Ishikawa (cell line): ENCODE results near the gene LCNL1.

Experiments used
- CEBPB ChIP-seq: IDR thresholded peaks from 2 replicates; pipeline ENCODE4 v1.6.1; 2012
- CREB1 ChIP-seq: IDR thresholded peaks from 2 replicates; pipeline ENCODE4 v1.6.1; 2012; ENCODE audit warnings: low read depth
- EGR1 ChIP-seq: IDR thresholded peaks from 2 replicates; pipeline ENCODE4 v1.6.1; 2012
- EP300 ChIP-seq: IDR thresholded peaks from 2 replicates; pipeline ENCODE4 v1.6.1; 2012; ENCODE audit warnings: borderline replicate concordance
- FOXM1 ChIP-seq: IDR thresholded peaks from 2 replicates; pipeline ENCODE4 v1.6.1; 2012; ENCODE audit warnings: low read depth, borderline replicate concordance
- RAD21 ChIP-seq: IDR thresholded peaks from 2 replicates; pipeline ENCODE4 v1.6.1; 2012; ENCODE audit warnings: low read depth
- TAF1 ChIP-seq: IDR thresholded peaks from 2 replicates; pipeline ENCODE4 v1.6.1; 2012; ENCODE audit warnings: low read depth, mild to moderate bottlenecking
- TCF12 ChIP-seq: IDR thresholded peaks from 2 replicates; pipeline ENCODE4 v1.6.1; 2012; ENCODE audit warnings: low read depth
- TEAD4 ChIP-seq: IDR thresholded peaks from 2 replicates; pipeline ENCODE4 v1.6.1; 2012
- YY1 ChIP-seq: IDR thresholded peaks from 2 replicates; pipeline ENCODE4 v1.6.1; 2012; ENCODE audit warnings: low read depth
- ZBTB7A ChIP-seq: IDR thresholded peaks from 2 replicates; pipeline ENCODE4 v1.6.1; 2012; ENCODE audit warnings: low read depth
- TF ChIP-seq, protein P1 (sequence below): IDR thresholded peaks from 2 replicates; pipeline ENCODE4 v1.6.1; 2012
- TF ChIP-seq, protein P2 (sequence below): IDR thresholded peaks from 2 replicates; pipeline ENCODE4 v1.6.1; 2012
- TF ChIP-seq, protein P3 (sequence below): IDR thresholded peaks from 2 replicates; pipeline ENCODE4 v1.6.1; 2012; ENCODE audit warnings: low read depth, mild to moderate bottlenecking

- no peak for TF ChIP-seq TAF1
- TF ChIP-seq EGR1 = no peak
- TF ChIP-seq, protein P1, sequence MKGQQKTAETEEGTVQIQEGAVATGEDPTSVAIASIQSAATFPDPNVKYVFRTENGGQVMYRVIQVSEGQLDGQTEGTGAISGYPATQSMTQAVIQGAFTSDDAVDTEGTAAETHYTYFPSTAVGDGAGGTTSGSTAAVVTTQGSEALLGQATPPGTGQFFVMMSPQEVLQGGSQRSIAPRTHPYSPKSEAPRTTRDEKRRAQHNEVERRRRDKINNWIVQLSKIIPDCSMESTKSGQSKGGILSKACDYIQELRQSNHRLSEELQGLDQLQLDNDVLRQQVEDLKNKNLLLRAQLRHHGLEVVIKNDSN = no peak
- TF ChIP-seq, protein P2, sequence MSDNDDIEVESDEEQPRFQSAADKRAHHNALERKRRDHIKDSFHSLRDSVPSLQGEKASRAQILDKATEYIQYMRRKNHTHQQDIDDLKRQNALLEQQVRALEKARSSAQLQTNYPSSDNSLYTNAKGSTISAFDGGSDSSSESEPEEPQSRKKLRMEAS = no peak
- no peak for TF ChIP-seq TEAD4
- TF ChIP-seq CEBPB = no peak
- no peak for TF ChIP-seq FOXM1
- TF ChIP-seq, protein P3, sequence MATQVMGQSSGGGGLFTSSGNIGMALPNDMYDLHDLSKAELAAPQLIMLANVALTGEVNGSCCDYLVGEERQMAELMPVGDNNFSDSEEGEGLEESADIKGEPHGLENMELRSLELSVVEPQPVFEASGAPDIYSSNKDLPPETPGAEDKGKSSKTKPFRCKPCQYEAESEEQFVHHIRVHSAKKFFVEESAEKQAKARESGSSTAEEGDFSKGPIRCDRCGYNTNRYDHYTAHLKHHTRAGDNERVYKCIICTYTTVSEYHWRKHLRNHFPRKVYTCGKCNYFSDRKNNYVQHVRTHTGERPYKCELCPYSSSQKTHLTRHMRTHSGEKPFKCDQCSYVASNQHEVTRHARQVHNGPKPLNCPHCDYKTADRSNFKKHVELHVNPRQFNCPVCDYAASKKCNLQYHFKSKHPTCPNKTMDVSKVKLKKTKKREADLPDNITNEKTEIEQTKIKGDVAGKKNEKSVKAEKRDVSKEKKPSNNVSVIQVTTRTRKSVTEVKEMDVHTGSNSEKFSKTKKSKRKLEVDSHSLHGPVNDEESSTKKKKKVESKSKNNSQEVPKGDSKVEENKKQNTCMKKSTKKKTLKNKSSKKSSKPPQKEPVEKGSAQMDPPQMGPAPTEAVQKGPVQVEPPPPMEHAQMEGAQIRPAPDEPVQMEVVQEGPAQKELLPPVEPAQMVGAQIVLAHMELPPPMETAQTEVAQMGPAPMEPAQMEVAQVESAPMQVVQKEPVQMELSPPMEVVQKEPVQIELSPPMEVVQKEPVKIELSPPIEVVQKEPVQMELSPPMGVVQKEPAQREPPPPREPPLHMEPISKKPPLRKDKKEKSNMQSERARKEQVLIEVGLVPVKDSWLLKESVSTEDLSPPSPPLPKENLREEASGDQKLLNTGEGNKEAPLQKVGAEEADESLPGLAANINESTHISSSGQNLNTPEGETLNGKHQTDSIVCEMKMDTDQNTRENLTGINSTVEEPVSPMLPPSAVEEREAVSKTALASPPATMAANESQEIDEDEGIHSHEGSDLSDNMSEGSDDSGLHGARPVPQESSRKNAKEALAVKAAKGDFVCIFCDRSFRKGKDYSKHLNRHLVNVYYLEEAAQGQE = no peak
- TF ChIP-seq RAD21 = no peak
- TF ChIP-seq EP300 = no peak
- TF ChIP-seq ZBTB7A = no peak
- no peak for TF ChIP-seq TCF12
- TF ChIP-seq CREB1 = no peak
- TF ChIP-seq YY1 = no peak
Measured at GRCh38 chr9:136940526-136941230, 42.1 kb upstream of the LCNL1 start.
